ENCODE data around the gene TOP3B. TPM values are rescaled to one million over a fixed set of nuclear protein-coding genes. Genes with fewer than 3 reads are reported as not detected.

Gene TOP3B
- total RNA-seq, 2 donors from 2014 or later, result 26.0 to 40.4 TPM

- peaks cover 3 to 10% of the 10 kb centered on the region in 2 donors for H3K4me1 ChIP-seq (ENCODE audit: control insufficient read depth in 1 of 2, low read depth in 2 of 2)
- ATAC-seq (ENCODE audit: insufficient number of reproducible peaks, low FRiP score, low read depth), result no peak
- TF ChIP-seq CTCF (IDR thresholded peaks at IDR 0.05), result no peak
Observed at GRCh38 chr22:22026157-22026831, 43.7 kb upstream of the TOP3B start.

GRCh38 chr22:22025320-22026156, 43.0 kb upstream of the TOP3B start:
- TF ChIP-seq CTCF (IDR thresholded peaks at IDR 0.05), result no peak
- no peak for DNase-seq (ENCODE audit: low spot score)
- no peak overlapping the region for H3K27ac ChIP-seq
- no peaks in the 10 kb centered on the region for H3K36me3 ChIP-seq
- H3K4me1 ChIP-seq (ENCODE audit: control insufficient read depth in 1 of 2, low read depth in 2 of 2), result peaks cover 0 to 3% of the 10 kb centered on the region in 2 donors
- no peaks in the 10 kb centered on the region for H3K9me3 ChIP-seq
- no peak overlapping the region for H3K4me3 ChIP-seq
- H3K27me3 ChIP-seq (replicated peaks; ENCODE audit: insufficient read depth), result no peaks in the 10 kb centered on the region
- no peak for ATAC-seq (ENCODE audit: insufficient number of reproducible peaks, low FRiP score, low read depth)

More at GRCh38 chr22:22026157-22026831, 43.7 kb upstream of the TOP3B start:
- no peak for DNase-seq (ENCODE audit: low spot score)
- H3K9me3 ChIP-seq, result no peaks in the 10 kb centered on the region
- H3K27ac ChIP-seq, result no peak overlapping the region
- H3K27me3 ChIP-seq (replicated peaks; ENCODE audit: insufficient read depth), result no peaks in the 10 kb centered on the region
- no peak overlapping the region for H3K4me3 ChIP-seq
- no peaks in the 10 kb centered on the region for H3K36me3 ChIP-seq

- no peak overlapping the region for H3K4me3 ChIP-seq
Observed at GRCh38 chr22:22024440-22024839, 41.9 kb upstream of the TOP3B start.

GRCh38 chr22:22023581-22024137, 41.1 kb upstream of the TOP3B start:
- Histone ChIP-seq H3K36me3 (no peaks in the 10 kb centered on the region), H3K4me1 (ENCODE audit: control insufficient read depth in 1 of 2, low read depth in 2 of 2) (no peaks in the 10 kb centered on the region), H3K4me3 (no peak overlapping the region), H3K27me3 (replicated peaks; ENCODE audit: insufficient read depth) (no peaks in the 10 kb centered on the region), H3K9me3 (no peaks in the 10 kb centered on the region), H3K27ac (no peak overlapping the region)
- ATAC-seq (ENCODE audit: insufficient number of reproducible peaks, low FRiP score, low read depth) (no peak), DNase-seq (ENCODE audit: low spot score) (no peak)
- no peak for TF ChIP-seq CTCF (IDR thresholded peaks at IDR 0.05)

More at GRCh38 chr22:22024440-22024839, 41.9 kb upstream of the TOP3B start:
- H3K27me3 ChIP-seq (replicated peaks; ENCODE audit: insufficient read depth), result no peaks in the 10 kb centered on the region
- no peaks in the 10 kb centered on the region for H3K36me3 ChIP-seq
- DNase-seq (ENCODE audit: low spot score), result no peak
- TF ChIP-seq CTCF (IDR thresholded peaks at IDR 0.05), result no peak
- no peak for ATAC-seq (ENCODE audit: insufficient number of reproducible peaks, low FRiP score, low read depth)
- H3K27ac ChIP-seq, result no peak overlapping the region
- H3K9me3 ChIP-seq, result no peaks in the 10 kb centered on the region
- H3K4me1 ChIP-seq (ENCODE audit: control insufficient read depth in 1 of 2, low read depth in 2 of 2), result no peaks in the 10 kb centered on the region

GRCh38 chr22:22022947-22023534, 40.5 kb upstream of the TOP3B start:
- Histone ChIP-seq H3K9me3 (no peaks in the 10 kb centered on the region), H3K27ac (no peak overlapping the region), H3K27me3 (replicated peaks; ENCODE audit: insufficient read depth) (no peaks in the 10 kb centered on the region), H3K4me1 (ENCODE audit: control insufficient read depth in 1 of 2, low read depth in 2 of 2) (no peaks in the 10 kb centered on the region), H3K4me3 (no peak overlapping the region), H3K36me3 (no peaks in the 10 kb centered on the region)
- DNase-seq (ENCODE audit: low spot score), result no peak
- ATAC-seq (ENCODE audit: insufficient number of reproducible peaks, low FRiP score, low read depth), result no peak
- TF ChIP-seq CTCF (IDR thresholded peaks at IDR 0.05), result no peak

Measured in thoracic aorta (tissue), 2 donors.